H1 (cell line): Measurements from ENCODE around the gene RNF151. TPM values are rescaled to one million over a fixed set of nuclear protein-coding genes. Genes with fewer than 3 reads are reported as not detected.

ENCODE experiments used
- CTCF ChIA-PET: fragments of 300-600 bp; sonication (Branson Sonifier 250); formaldehyde crosslinking; loops from one replicate; lab custom pipeline; 2021; ENCODE audit not compliant: partially characterized antibody; lab: Charles Lee
- POLR2A ChIA-PET: fragments of 300-600 bp; sonication (Branson Sonifier 250); formaldehyde crosslinking; loops from one replicate; lab custom pipeline; 2021; ENCODE audit warnings: inconsistent platforms; ENCODE audit not compliant: partially characterized antibody; lab: Charles Lee
- DNase-seq, 2 experiments: peaks; one replicate each; pipeline versions ENCODE4 v3.0.0 to v3.0.0-alpha.2; 2010 to 2022; ENCODE audit warnings: low spot score in 2 of 2, low read depth in 1 of 2, mixed read lengths in 1 of 2
- FAIRE-seq: peaks from 2 replicates; lab custom pipeline; 2011; peaks lifted over from hg19 to GRCh38; lab: Jason Lieb, UNC
- H2AFZ ChIP-seq: 2 replicates; pipeline ENCODE4 v1.8.1; 2012; ENCODE audit warnings: low read length, inconsistent platforms
- H2AK5ac ChIP-seq: 2 replicates; pipeline ENCODE4 v1.6.1; 2013; ENCODE audit warnings: low read depth, low read length
- H2BK120ac ChIP-seq: replicated peaks from 2 replicates; pipeline ENCODE3; 2013; ENCODE audit warnings: low read depth, low read length, inconsistent platforms
- H2BK12ac ChIP-seq: 2 replicates; pipeline ENCODE4 v1.6.1; 2013; ENCODE audit warnings: low read depth, low read length
- H2BK15ac ChIP-seq: 2 replicates; pipeline ENCODE4 v1.6.1; 2013; ENCODE audit warnings: low read length
- H2BK20ac ChIP-seq: 2 replicates; pipeline ENCODE4 v1.6.1; 2013; ENCODE audit warnings: low read length
- H2BK5ac ChIP-seq: 2 replicates; pipeline ENCODE4 v1.6.1; 2013; ENCODE audit warnings: low read depth, low read length
- H3K14ac ChIP-seq: 2 replicates; pipeline ENCODE4 v1.6.1; 2013; ENCODE audit warnings: inconsistent platforms; ENCODE audit not compliant: insufficient read length
- H3K18ac ChIP-seq: 2 replicates; pipeline ENCODE4 v1.6.1; 2013; ENCODE audit warnings: low read length; ENCODE audit errors: extremely low read depth
- H3K23ac ChIP-seq: 2 replicates; pipeline ENCODE4 v1.6.1; 2013; ENCODE audit warnings: inconsistent platforms; ENCODE audit not compliant: insufficient read length
- H3K23me2 ChIP-seq: 2 replicates; pipeline ENCODE4 v1.6.1; 2013; ENCODE audit warnings: low read depth, low read length
- H3K27ac ChIP-seq: 2 replicates; pipeline ENCODE4 v1.6.1; 2011; ENCODE audit warnings: low read depth, low read length, inconsistent platforms
- H3K27me3 ChIP-seq, 4 experiments: replicated peaks in 1 of 4; 1 replicate in 1 of 4; 2 replicates in 3 of 4; pipeline versions ENCODE4 v1.6.1 to v1.8.1; 2011 to 2013; ENCODE audit warnings: low read length in 3 of 4, mild to moderate bottlenecking in 3 of 4, inconsistent platforms in 2 of 4, mixed read lengths in 2 of 4, moderate library complexity in 1 of 4; ENCODE audit not compliant: control insufficient read depth in 3 of 4, insufficient read depth in 3 of 4; ENCODE audit errors: extremely low read depth in 1 of 4
- H3K36me3 ChIP-seq, 4 experiments: 2 replicates each; pipeline versions ENCODE4 v1.6.1 to v1.8.1; 2011 to 2013; ENCODE audit warnings: mild to moderate bottlenecking in 4 of 4, low read length in 3 of 4, moderate library complexity in 2 of 4, control low read depth in 1 of 4, inconsistent platforms in 1 of 4; ENCODE audit not compliant: insufficient read depth in 4 of 4, control insufficient read depth in 2 of 4
- H3K4ac ChIP-seq: replicated peaks from 2 replicates; pipeline ENCODE3; 2013; ENCODE audit warnings: low read length, low read depth, mixed read lengths, inconsistent platforms; ENCODE audit not compliant: insufficient read length
- H3K4me1 ChIP-seq, 4 experiments: replicated peaks in 1 of 4; 1 replicate in 1 of 4; 2 replicates in 3 of 4; pipeline versions ENCODE4 v1.6.1 to v1.8.1; 2011 to 2013; ENCODE audit warnings: low read length in 3 of 4, inconsistent platforms in 2 of 4, mixed read lengths in 1 of 4; ENCODE audit not compliant: insufficient read depth in 4 of 4, control insufficient read depth in 3 of 4
- H3K4me2 ChIP-seq, 2 experiments: 2 replicates each; pipeline versions ENCODE4 v1.6.1 to v1.8.1; 2011 to 2013; ENCODE audit warnings: low read depth in 2 of 2, low read length in 2 of 2, control low read depth in 1 of 2, inconsistent platforms in 1 of 2, mild to moderate bottlenecking in 1 of 2; ENCODE audit not compliant: insufficient read depth in 1 of 2
- H3K4me3 ChIP-seq, 4 experiments: fragments of 200-600, 300-600 bp in 1 of 4; sonication (generic), shearing (Covaris generic), sonication (Bioruptor Twin) in 1 of 4; 2 replicates each; pipeline versions ENCODE4 v1.5.1 to v1.8.1; 2011 to 2016; ENCODE audit warnings: low read length in 4 of 4, low read depth in 3 of 4, control low read depth in 2 of 4, inconsistent platforms in 2 of 4, mild to moderate bottlenecking in 2 of 4, mixed read lengths in 1 of 4, moderate library complexity in 1 of 4; ENCODE audit not compliant: insufficient read depth in 2 of 4; ENCODE audit errors: extremely low read depth in 1 of 4
- H3K56ac ChIP-seq: replicated peaks from 2 replicates; pipeline ENCODE3; 2013; ENCODE audit warnings: low read depth, mild to moderate bottlenecking, mixed read lengths, low read length, inconsistent platforms; ENCODE audit not compliant: insufficient read length
- H3K79me1 ChIP-seq: 2 replicates; pipeline ENCODE4 v1.6.1; 2013; ENCODE audit warnings: low read depth, low read length, control low read depth
- H3K79me2 ChIP-seq, 2 experiments: 2 replicates each; pipeline versions ENCODE4 v1.6.1 to v1.8.1; 2012 to 2013; ENCODE audit warnings: low read length in 2 of 2, mild to moderate bottlenecking in 2 of 2, inconsistent platforms in 1 of 2; ENCODE audit not compliant: insufficient read depth in 2 of 2, control insufficient read depth in 1 of 2
- H3K9ac ChIP-seq, 4 experiments: replicated peaks in 1 of 4; 1 replicate in 1 of 4; 2 replicates in 3 of 4; pipeline versions ENCODE4 v1.6.1 to v1.8.1; 2011 to 2013; ENCODE audit warnings: low read depth in 3 of 4, low read length in 3 of 4, control low read depth in 2 of 4, mild to moderate bottlenecking in 2 of 4, moderate library complexity in 2 of 4, inconsistent platforms in 1 of 4; ENCODE audit errors: extremely low read depth in 1 of 4
- H3K9me3 ChIP-seq, 2 experiments: 2 replicates each; pipeline versions ENCODE4 v1.6.1 to v1.8.1; 2012 to 2013; ENCODE audit warnings: mild to moderate bottlenecking in 2 of 2, moderate library complexity in 2 of 2, control low read depth in 1 of 2, inconsistent platforms in 1 of 2, low read depth in 1 of 2, low read length in 1 of 2, mixed read lengths in 1 of 2; ENCODE audit not compliant: insufficient read depth in 2 of 2
- H4K20me1 ChIP-seq, 2 experiments: replicated peaks in 1 of 2; 2 replicates each; pipeline versions ENCODE3 to v1.8.1; 2011 to 2013; ENCODE audit warnings: inconsistent platforms in 2 of 2, low read length in 2 of 2, mild to moderate bottlenecking in 1 of 2; ENCODE audit not compliant: insufficient read depth in 2 of 2, control insufficient read depth in 1 of 2
- H4K5ac ChIP-seq: 2 replicates; pipeline ENCODE4 v1.6.1; 2013; ENCODE audit warnings: low read length, low read depth, mixed read lengths, inconsistent platforms; ENCODE audit not compliant: insufficient read length
- H4K8ac ChIP-seq: 2 replicates; pipeline ENCODE4 v1.8.0; 2013; ENCODE audit warnings: mild to moderate bottlenecking, moderate library complexity, low read length, inconsistent platforms; ENCODE audit not compliant: insufficient read depth; ENCODE audit errors: extremely low read depth
- H4K91ac ChIP-seq: replicated peaks from 2 replicates; pipeline ENCODE3; 2013; ENCODE audit warnings: low read length, mixed read lengths, inconsistent platforms; ENCODE audit not compliant: insufficient read length
- ASH2L ChIP-seq: fragments of 200-600, 300-600 bp; sonication (generic); IDR thresholded peaks from one replicate; pipeline ENCODE4 v1.7.1; 2017; ENCODE audit warnings: low read length
- BACH1 ChIP-seq: IDR thresholded peaks from 2 replicates; pipeline ENCODE4 v1.6.1; 2012; ENCODE audit warnings: low read length, improper control_type of control experiment
- EGR1 ChIP-seq: IDR thresholded peaks from 2 replicates; pipeline ENCODE4 v1.6.1; 2011; ENCODE audit warnings: low read depth, low read length, borderline replicate concordance
- GABPA ChIP-seq: IDR thresholded peaks from 2 replicates; pipeline ENCODE4 v1.6.1; 2011; ENCODE audit warnings: mild to moderate bottlenecking, low read length, moderate library complexity, borderline replicate concordance; ENCODE audit not compliant: insufficient read depth
- NANOG ChIP-seq: IDR thresholded peaks from 2 replicates; pipeline ENCODE4 v1.6.1; 2011; ENCODE audit warnings: low read length, low read depth, mild to moderate bottlenecking, inconsistent platforms; ENCODE audit not compliant: insufficient read depth, poor library complexity, severe bottlenecking
- NRF1 ChIP-seq: IDR thresholded peaks from 2 replicates; pipeline ENCODE4 v1.6.1; 2011; ENCODE audit warnings: mild to moderate bottlenecking, low read depth, low read length, improper control_type of control experiment
- SP2 ChIP-seq: IDR thresholded peaks from 2 replicates; pipeline ENCODE4 v1.6.1; 2012; ENCODE audit warnings: mild to moderate bottlenecking, low read length, inconsistent platforms
- TAF1 ChIP-seq: IDR thresholded peaks from 2 replicates; pipeline ENCODE4 v1.6.1; 2011; ENCODE audit warnings: mild to moderate bottlenecking, low read depth, low read length
- TAF7 ChIP-seq: optimal IDR thresholded peaks from 2 replicates; pipeline ENCODE3; 2011; ENCODE audit warnings: low read depth, mild to moderate bottlenecking, inconsistent platforms, low read length, moderate library complexity, borderline replicate concordance
- TCF12 ChIP-seq: IDR thresholded peaks from 2 replicates; pipeline ENCODE4 v1.6.1; 2011; ENCODE audit warnings: low read depth, mild to moderate bottlenecking, low read length
- WGBS, 2 experiments: shearing (Covaris generic) in 1 of 2; methylation state at CpG; one replicate each; pipeline versions ENCODE4 v1.1.6 to v1.1.7; 2013 to 2015; ENCODE audit warnings: low lambda C conversion rate in 2 of 2, mixed read lengths in 2 of 2, inconsistent platforms in 1 of 2, low coverage in 1 of 2, missing lambda C conversion rate in 1 of 2; ENCODE audit not compliant: insufficient replicate concordance in 2 of 2, insufficient coverage in 1 of 2, insufficient read length in 1 of 2; ENCODE audit errors: extremely low coverage in 1 of 2, missing lambda C conversion rate in 1 of 2; 5-methylcytosine and 5-hydroxymethylcytosine counted together
- polyA plus RNA-seq, 7 experiments: library from polyadenylated mRNA; depleted of rRNA in 3 of 7; stranded (reverse) in 5 of 7; unstranded in 2 of 7; fragments of >200 nt in 5 of 7; fragments of 200-250 nt in 2 of 7; gene quantifications; 1 replicate in 5 of 7; 2 replicates in 1 of 7; 4 replicates in 1 of 7; pipeline versions ENCODE4 v1.2.1 to v1.2.3, GENCODE V29; 2011 to 2013; ENCODE audit warnings: missing spikeins in 2 of 7, mixed read lengths in 2 of 7
- total RNA-seq: library from RNA; stranded (reverse); fragmentation: NEBNext Ultra II Directional; extraction: Animal tissue kit (Norgen Biotek cat#: 25700); gene quantifications from 2 replicates; pipeline ENCODE4 v1.2.1, GENCODE V29; 2021
- TF ChIP-seq, protein P1 (sequence below): IDR thresholded peaks from 2 replicates; pipeline ENCODE4 v1.6.1; 2012; ENCODE audit warnings: inconsistent platforms

The RNF151 gene
- total and polyA plus RNA-seq, 2 of the 8 experiments (the other 6 are each of a cell fraction or from before 2014, with no cell fraction given): not detected

DNA sequence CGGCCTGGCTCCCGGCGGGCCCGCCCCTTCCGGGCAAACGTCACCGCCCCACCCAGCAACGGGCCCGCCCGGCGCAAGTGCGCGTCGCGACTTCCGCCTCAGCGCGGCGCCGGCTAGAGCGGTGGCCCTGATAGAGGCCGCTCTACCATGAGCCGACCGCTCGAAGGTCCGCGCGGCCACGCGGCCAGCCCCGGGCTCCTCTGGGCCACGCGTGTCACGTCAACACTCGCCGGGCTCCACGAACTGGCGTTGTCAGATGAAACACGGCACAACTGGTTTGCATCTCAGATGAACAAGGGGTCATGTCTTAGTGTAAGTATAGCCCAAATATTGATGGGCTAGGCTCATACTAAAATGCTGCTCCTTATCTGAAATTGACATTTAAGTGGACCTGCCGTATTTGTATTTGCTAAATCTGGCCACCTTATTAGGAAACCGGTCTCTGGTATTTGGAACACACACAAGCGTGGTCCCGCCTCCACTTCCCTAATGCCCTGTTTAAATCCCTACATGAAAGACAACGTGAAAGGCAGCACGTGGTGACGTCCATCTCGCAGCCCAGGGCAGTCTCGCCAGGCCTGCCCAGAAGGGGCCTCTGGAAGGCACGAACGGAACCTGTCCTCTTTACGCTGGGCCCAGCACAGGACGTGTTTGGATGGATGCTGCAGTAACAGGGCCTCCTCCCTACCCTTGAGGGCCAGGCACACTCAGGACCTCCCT lies 43.3 kb downstream of the RNF151 start, which contains the start of gene ZNF598:
ZNF598 (minus strand) TSS at position 31 of the 720 bp plus-strand sequence.
- H2BK5ac ChIP-seq: peak within 1 kb of the TSS; percentile 79
- H3K56ac ChIP-seq: peak within 1 kb of the TSS; percentile 3
- H3K27ac ChIP-seq: peak within 1 kb of the TSS; percentile 61
- H2BK12ac ChIP-seq: no peak within 1 kb of the TSS
- no peaks in the 10 kb centered on the region for H3K9me3 ChIP-seq
- peak within 1 kb of the TSS; percentile 98 for H4K91ac ChIP-seq
- peak within 1 kb of the TSS; percentile 96 for H4K5ac ChIP-seq
- peak within 1 kb of the TSS; percentile 98 for H3K18ac ChIP-seq
- H2AK5ac ChIP-seq: peak within 1 kb of the TSS; percentile 53
- no peak within 1 kb of the TSS for H3K23ac ChIP-seq
- no peak for FAIRE-seq
- POLR2A ChIA-PET: interaction anchor here (0.6 to 2.8 kb wide), 8 partner anchors 13 to 145 kb away, joined by 3 to 17 read pairs (median 6); partner anchors contain the start of genes RPS2, TBL3 and TRAF7
- peak within 1 kb of the TSS; percentile 96 for H3K4ac ChIP-seq
- H3K14ac ChIP-seq: peak within 1 kb of the TSS; percentile 67
- H2BK120ac ChIP-seq: peak within 1 kb of the TSS; percentile 51
- CTCF ChIA-PET: no interaction called here
- peak within 1 kb of the TSS; percentile 84 for H4K8ac ChIP-seq
- H2BK20ac ChIP-seq: no peak within 1 kb of the TSS
- peaks cover 3 to 26% (median 15%) of the 10 kb centered on the region in 4 experiments for H3K4me1 ChIP-seq
- H3K36me3 ChIP-seq: 0 out of 8 replicates have a peak, but pooled peaks cover 0 to 2% (median 0%) of the 10 kb centered on the region in 4 experiments
- H2BK15ac ChIP-seq: peak within 1 kb of the TSS; percentile 36; the same call in 1 of the 2 replicates
- H3K9ac ChIP-seq: peak within 1 kb of the TSS; percentile 79 to 83 (median 80)
- peak within 1 kb of the TSS; percentile 89 to 92 for H3K4me2 ChIP-seq
- H3K23me2 ChIP-seq: peaks cover 12% of the 10 kb centered on the region; the same call in 1 of the 2 replicates
- H3K79me1 ChIP-seq: peaks cover 9% of the 10 kb centered on the region; the same call in 1 of the 2 replicates
- H3K4me3 ChIP-seq: peak within 1 kb of the TSS; percentile 66 to 95 (median 83)
- peaks cover 15 to 36% of the 10 kb centered on the region in 2 experiments for H4K20me1 ChIP-seq
- H2AFZ ChIP-seq: peak within 1 kb of the TSS; percentile 4
- 7% methylated on average over 34 of the region's 52 CpGs; no CpG with 5 or more reads in 1 of the 2 experiments for WGBS, 2 experiments
- DNase-seq: peak in 1 of 2 experiments; percentile 82
- H3K79me2 ChIP-seq: peaks cover 22 to 43% of the 10 kb centered on the region in 2 experiments; a peak in 3 of 4 replicates
- H3K27me3 ChIP-seq: no peaks in the 10 kb centered on the region
- peak; percentile 84 for TF ChIP-seq EGR1
- TF ChIP-seq ASH2L: peak; percentile 64
- TF ChIP-seq, protein P1, sequence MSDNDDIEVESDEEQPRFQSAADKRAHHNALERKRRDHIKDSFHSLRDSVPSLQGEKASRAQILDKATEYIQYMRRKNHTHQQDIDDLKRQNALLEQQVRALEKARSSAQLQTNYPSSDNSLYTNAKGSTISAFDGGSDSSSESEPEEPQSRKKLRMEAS: peak; percentile 75
- peak; percentile 89; the same call in 1 of the 2 replicates for TF ChIP-seq GABPA
- TF ChIP-seq NANOG: no peak
- TF ChIP-seq TAF1: peak; percentile 74
- peak; percentile 86; the same call in 1 of the 2 replicates for TF ChIP-seq SP2
- peak; percentile 68 for TF ChIP-seq TAF7
- 0 out of 2 replicates have a peak, but pooled peaks have one; percentile 16 for TF ChIP-seq BACH1
- no peak for TF ChIP-seq NRF1
- TF ChIP-seq TCF12: 0 out of 2 replicates have a peak, but pooled peaks have one; percentile 10
